Astrocyte of the cerebellum (primary cell): ENCODE data around the gene YTHDF1.
A peak's percentile ranks its signal among the peaks of the same experiment; 100 is the strongest.

Experiments
- DNase-seq: peaks from one replicate; pipeline ENCODE4 v3.0.0-alpha.2; 2011; ENCODE audit warnings: low read depth
- H3K4me3 ChIP-seq: 2 replicates; pipeline ENCODE4 v1.5.1; 2011; ENCODE audit warnings: mild to moderate bottlenecking, low read depth, low read length, moderate library complexity
- CTCF ChIP-seq: IDR thresholded peaks from 2 replicates; pipeline ENCODE4 v1.5.1; 2012; ENCODE audit warnings: low read length, low read depth, moderate library complexity, mild to moderate bottlenecking; ENCODE audit errors: missing control alignments
- in situ Hi-C: cut with HindIII; loops from 2 replicates; pipeline ENCODE4 v1.10.0; 2017; ENCODE audit warnings: low sequenced_read_pairs

Gene YTHDF1

GRCh38 chr20:63230800-63231268 lies 14.9 kb upstream of the YTHDF1 start:
- peak; percentile 80 for TF ChIP-seq CTCF
- no peak overlapping the region for H3K4me3 ChIP-seq
- DNase-seq: peak; percentile 31
- in situ Hi-C loops: no loop called here

- in situ Hi-C loops: no loop called here
- TF ChIP-seq CTCF: no peak
- no peak overlapping the region for H3K4me3 ChIP-seq
- no peak for DNase-seq
These were observed 12.9 kb upstream of the YTHDF1 start for GRCh38 chr20:63228806-63229205.

- no peak for TF ChIP-seq CTCF
- in situ Hi-C loops: no loop called here
- no peak for DNase-seq
- H3K4me3 ChIP-seq: no peak overlapping the region
These were observed 11.3 kb upstream of the YTHDF1 start for GRCh38 chr20:63227260-63227659.

- DNase-seq: no peak
- no peak for TF ChIP-seq CTCF
- in situ Hi-C loops: no loop called here
- H3K4me3 ChIP-seq: no peak overlapping the region
These were observed 10.4 kb upstream of the YTHDF1 start for GRCh38 chr20:63226042-63226943.

GRCh38 chr20:63225082-63225454 lies 9.1 kb upstream of the YTHDF1 start:
- in situ Hi-C loops: no loop called here
- peak; percentile 5 for DNase-seq
- H3K4me3 ChIP-seq: no peak overlapping the region
- no peak for TF ChIP-seq CTCF

GRCh38 chr20:63224412-63225081 lies 8.6 kb upstream of the YTHDF1 start:
- DNase-seq: peak; percentile 37
- in situ Hi-C loops: loop anchor here (5.0 to 25.0 kb wide), 2 partner anchors 73 to 137 kb away; no protein-coding TSS in a partner anchor
- peak; percentile 52 for TF ChIP-seq CTCF
- H3K4me3 ChIP-seq: no peak overlapping the region
